ENCODE measurements around the gene GRIN2B. TPM values are rescaled to one million over a fixed set of nuclear protein-coding genes. Genes with fewer than 3 reads are reported as not detected.

GRIN2B gene
- polyA plus RNA-seq, 1 donor from 2014 or later = 4.8 TPM

GRCh38 chr12:13981990-13982389 lies 588 bp upstream of the GRIN2B start:
- no peaks in the 10 kb centered on the region for H3K9me3 ChIP-seq (ENCODE audit: low read length)
- TF ChIP-seq, protein P1, sequence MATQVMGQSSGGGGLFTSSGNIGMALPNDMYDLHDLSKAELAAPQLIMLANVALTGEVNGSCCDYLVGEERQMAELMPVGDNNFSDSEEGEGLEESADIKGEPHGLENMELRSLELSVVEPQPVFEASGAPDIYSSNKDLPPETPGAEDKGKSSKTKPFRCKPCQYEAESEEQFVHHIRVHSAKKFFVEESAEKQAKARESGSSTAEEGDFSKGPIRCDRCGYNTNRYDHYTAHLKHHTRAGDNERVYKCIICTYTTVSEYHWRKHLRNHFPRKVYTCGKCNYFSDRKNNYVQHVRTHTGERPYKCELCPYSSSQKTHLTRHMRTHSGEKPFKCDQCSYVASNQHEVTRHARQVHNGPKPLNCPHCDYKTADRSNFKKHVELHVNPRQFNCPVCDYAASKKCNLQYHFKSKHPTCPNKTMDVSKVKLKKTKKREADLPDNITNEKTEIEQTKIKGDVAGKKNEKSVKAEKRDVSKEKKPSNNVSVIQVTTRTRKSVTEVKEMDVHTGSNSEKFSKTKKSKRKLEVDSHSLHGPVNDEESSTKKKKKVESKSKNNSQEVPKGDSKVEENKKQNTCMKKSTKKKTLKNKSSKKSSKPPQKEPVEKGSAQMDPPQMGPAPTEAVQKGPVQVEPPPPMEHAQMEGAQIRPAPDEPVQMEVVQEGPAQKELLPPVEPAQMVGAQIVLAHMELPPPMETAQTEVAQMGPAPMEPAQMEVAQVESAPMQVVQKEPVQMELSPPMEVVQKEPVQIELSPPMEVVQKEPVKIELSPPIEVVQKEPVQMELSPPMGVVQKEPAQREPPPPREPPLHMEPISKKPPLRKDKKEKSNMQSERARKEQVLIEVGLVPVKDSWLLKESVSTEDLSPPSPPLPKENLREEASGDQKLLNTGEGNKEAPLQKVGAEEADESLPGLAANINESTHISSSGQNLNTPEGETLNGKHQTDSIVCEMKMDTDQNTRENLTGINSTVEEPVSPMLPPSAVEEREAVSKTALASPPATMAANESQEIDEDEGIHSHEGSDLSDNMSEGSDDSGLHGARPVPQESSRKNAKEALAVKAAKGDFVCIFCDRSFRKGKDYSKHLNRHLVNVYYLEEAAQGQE (IDR thresholded peaks at IDR 0.05; ENCODE audit: borderline replicate concordance) = no peak
- TF ChIP-seq SMC3 (conservative IDR thresholded peaks at IDR 0.05; ENCODE audit: poor library complexity) = peak; percentile 72
- TF ChIP-seq, protein P2, sequence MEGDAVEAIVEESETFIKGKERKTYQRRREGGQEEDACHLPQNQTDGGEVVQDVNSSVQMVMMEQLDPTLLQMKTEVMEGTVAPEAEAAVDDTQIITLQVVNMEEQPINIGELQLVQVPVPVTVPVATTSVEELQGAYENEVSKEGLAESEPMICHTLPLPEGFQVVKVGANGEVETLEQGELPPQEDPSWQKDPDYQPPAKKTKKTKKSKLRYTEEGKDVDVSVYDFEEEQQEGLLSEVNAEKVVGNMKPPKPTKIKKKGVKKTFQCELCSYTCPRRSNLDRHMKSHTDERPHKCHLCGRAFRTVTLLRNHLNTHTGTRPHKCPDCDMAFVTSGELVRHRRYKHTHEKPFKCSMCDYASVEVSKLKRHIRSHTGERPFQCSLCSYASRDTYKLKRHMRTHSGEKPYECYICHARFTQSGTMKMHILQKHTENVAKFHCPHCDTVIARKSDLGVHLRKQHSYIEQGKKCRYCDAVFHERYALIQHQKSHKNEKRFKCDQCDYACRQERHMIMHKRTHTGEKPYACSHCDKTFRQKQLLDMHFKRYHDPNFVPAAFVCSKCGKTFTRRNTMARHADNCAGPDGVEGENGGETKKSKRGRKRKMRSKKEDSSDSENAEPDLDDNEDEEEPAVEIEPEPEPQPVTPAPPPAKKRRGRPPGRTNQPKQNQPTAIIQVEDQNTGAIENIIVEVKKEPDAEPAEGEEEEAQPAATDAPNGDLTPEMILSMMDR (IDR thresholded peaks at IDR 0.05; ENCODE audit: poor library complexity, severe bottlenecking) = peak; percentile 83
- TF ChIP-seq EP300 (conservative IDR thresholded peaks at IDR 0.05; ENCODE audit: poor library complexity, severe bottlenecking) = no peak
- no peak for TF ChIP-seq POLR2AphosphoS5 (IDR thresholded peaks at IDR 0.05)
- TF ChIP-seq MXI1 (conservative IDR thresholded peaks at IDR 0.05; ENCODE audit: poor library complexity, severe bottlenecking) = no peak
- no peak for TF ChIP-seq EZH2 (IDR thresholded peaks at IDR 0.05; ENCODE audit: borderline replicate concordance, insufficient read depth, low read length, poor library complexity, severe bottlenecking)
- TF ChIP-seq RAD21 (conservative IDR thresholded peaks at IDR 0.05) = peak; percentile 75
- TF ChIP-seq TAF1 (IDR thresholded peaks at IDR 0.05; ENCODE audit: low read depth) = no peak
- H3K79me2 ChIP-seq (replicated peaks; ENCODE audit: insufficient read depth, low read length) = peaks cover 9% of the 10 kb centered on the region
- peaks cover 40% of the 10 kb centered on the region for H3K27me3 ChIP-seq (ENCODE audit: insufficient read depth, low read depth, low read length)
- peak overlapping the region; percentile 67 for H2AFZ ChIP-seq (ENCODE audit: low read depth, low read length)
- H3K4me2 ChIP-seq (ENCODE audit: low read length) = no peak overlapping the region
- no peaks in the 10 kb centered on the region for H3K36me3 ChIP-seq (ENCODE audit: insufficient read depth, low read length)
- no peaks in the 10 kb centered on the region for H3K9me2 ChIP-seq (ENCODE audit: insufficient read depth, low read length)
- H3K27ac ChIP-seq (ENCODE audit: low read length) = no peak overlapping the region
- H3K9ac ChIP-seq (ENCODE audit: low read length) = peak overlapping the region; percentile 78
- no peaks in the 10 kb centered on the region for H3F3A ChIP-seq (ENCODE audit: insufficient read depth, low read length, poor library complexity, severe bottlenecking)
- peak overlapping the region; percentile 83 for H3K4me3 ChIP-seq (ENCODE audit: low read length)
- H4K20me1 ChIP-seq (ENCODE audit: insufficient read depth) = no peaks in the 10 kb centered on the region

DNA sequence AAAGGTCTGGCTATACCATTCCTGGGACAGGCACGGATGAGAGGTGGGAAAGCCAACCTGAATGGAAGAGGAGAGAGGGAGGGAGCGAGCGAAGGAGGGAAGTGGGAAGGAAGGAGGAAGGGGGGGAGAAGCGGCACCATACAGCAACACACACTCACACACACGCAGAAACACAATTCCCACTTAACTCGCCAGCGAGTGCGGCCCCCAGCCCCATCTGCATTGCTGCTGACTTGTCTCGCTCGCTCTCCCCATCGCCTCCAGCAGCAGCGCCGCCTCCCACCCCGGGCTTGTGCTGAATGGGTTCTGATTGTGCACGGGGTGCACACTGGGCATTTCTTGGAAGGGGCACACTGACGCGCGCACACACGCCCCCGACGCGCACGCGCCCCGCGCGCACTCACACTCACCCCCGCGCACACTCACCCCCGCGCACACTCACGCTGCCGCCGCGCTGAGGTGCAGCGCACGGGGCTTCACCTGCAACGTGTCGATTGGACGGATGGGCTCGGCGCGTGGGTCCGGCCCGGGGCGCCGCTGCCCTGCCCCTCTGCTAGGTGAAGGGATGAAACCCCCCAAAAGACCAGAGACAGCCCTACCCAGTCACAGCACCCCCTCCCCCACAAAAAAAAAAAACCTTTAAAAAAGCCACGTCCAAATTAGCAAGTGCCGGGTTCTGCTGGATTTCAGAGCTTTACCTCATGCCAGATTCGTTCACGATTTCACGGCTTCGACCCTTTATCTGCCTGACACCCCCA lies 685 bp downstream of the GRIN2B start:
- H3K4me3 ChIP-seq (ENCODE audit: low read length) = peak overlapping the region; percentile 83
- H3F3A ChIP-seq (ENCODE audit: insufficient read depth, low read length, poor library complexity, severe bottlenecking) = no peaks in the 10 kb centered on the region
- no peaks in the 10 kb centered on the region for H3K9me3 ChIP-seq (ENCODE audit: low read length)
- H3K79me2 ChIP-seq (replicated peaks; ENCODE audit: insufficient read depth, low read length) = peaks cover 9% of the 10 kb centered on the region
- peak overlapping the region; percentile 67 for H2AFZ ChIP-seq (ENCODE audit: low read depth, low read length)
- peak overlapping the region; percentile 71 for H3K27ac ChIP-seq (ENCODE audit: low read length)
- H3K36me3 ChIP-seq (ENCODE audit: insufficient read depth, low read length) = no peaks in the 10 kb centered on the region
- no peaks in the 10 kb centered on the region for H3K9me2 ChIP-seq (ENCODE audit: insufficient read depth, low read length)
- peak overlapping the region; percentile 78 for H3K9ac ChIP-seq (ENCODE audit: low read length)
- no peaks in the 10 kb centered on the region for H4K20me1 ChIP-seq (ENCODE audit: insufficient read depth)
- TF ChIP-seq MXI1 (conservative IDR thresholded peaks at IDR 0.05; ENCODE audit: poor library complexity, severe bottlenecking) (peak; percentile 88), EP300 (conservative IDR thresholded peaks at IDR 0.05; ENCODE audit: poor library complexity, severe bottlenecking) (peak; percentile 49), POLR2AphosphoS5 (IDR thresholded peaks at IDR 0.05) (peak; percentile 79), SMC3 (conservative IDR thresholded peaks at IDR 0.05; ENCODE audit: poor library complexity) (peak; percentile 48), RAD21 (conservative IDR thresholded peaks at IDR 0.05) (peak; percentile 35), EZH2 (IDR thresholded peaks at IDR 0.05; ENCODE audit: borderline replicate concordance, insufficient read depth, low read length, poor library complexity, severe bottlenecking) (no peak), TAF1 (IDR thresholded peaks at IDR 0.05; ENCODE audit: low read depth) (no peak)
- TF ChIP-seq, protein P1 (IDR thresholded peaks at IDR 0.05; ENCODE audit: borderline replicate concordance) = peak; percentile 89
- TF ChIP-seq, protein P2 (IDR thresholded peaks at IDR 0.05; ENCODE audit: poor library complexity, severe bottlenecking) = peak; percentile 17
- H3K27me3 ChIP-seq (ENCODE audit: insufficient read depth, low read depth, low read length) = peaks cover 40% of the 10 kb centered on the region
- peak overlapping the region; percentile 80 for H3K4me2 ChIP-seq (ENCODE audit: low read length)

All from neural cell (in vitro differentiated cells).